HEK293 (cell line): ENCODE data around the gene RBMS1.

Experiments
- CTCF ChIA-PET: fragments of 350-600 bp; formaldehyde crosslinking; extraction: SDS; loops from one replicate; lab custom pipeline; 2021; ENCODE audit warnings: antibody characterized with exemption; lab: Yijun Ruan, JAX
- POLR2A ChIA-PET: fragments of 300-600 bp; formaldehyde crosslinking; extraction: SDS; loops from one replicate; lab custom pipeline; 2020; ENCODE audit warnings: antibody characterized with exemption, inconsistent platforms; lab: Yijun Ruan, JAX
- H3K27ac ChIP-seq: fragments of 200-500 bp; sonication (Bioruptor generic); 2 replicates; pipeline ENCODE4 v1.5.1; 2014; ENCODE audit warnings: low read depth, low read length, control low read depth, inconsistent platforms; ENCODE audit errors: extremely low read depth
- H3K36me3 ChIP-seq, 2 experiments: fragments of 200-500 bp in 1 of 2; sonication (Bioruptor generic) in 1 of 2; 1 replicate in 1 of 2; 2 replicates in 1 of 2; pipeline ENCODE4 v1.5.1; 2014 to 2017; ENCODE audit warnings: inconsistent platforms in 2 of 2, low read length in 2 of 2; ENCODE audit not compliant: control insufficient read depth in 2 of 2, insufficient read depth in 1 of 2
- H3K4me1 ChIP-seq: fragments of 200-500 bp; sonication (Bioruptor generic); 2 replicates; pipeline ENCODE4 v1.5.1; 2014; ENCODE audit warnings: mild to moderate bottlenecking, low read length, inconsistent platforms; ENCODE audit not compliant: control insufficient read depth, insufficient read depth
- H3K4me3 ChIP-seq: 2 replicates; pipeline ENCODE4 v1.5.1; 2011; ENCODE audit warnings: low read depth, mild to moderate bottlenecking, control low read depth, low read length, moderate library complexity
- H3K9me3 ChIP-seq: fragments of 200-500 bp; sonication (Bioruptor generic); 2 replicates; pipeline ENCODE4 v1.5.1; 2014; ENCODE audit warnings: low read depth, low read length, inconsistent platforms; ENCODE audit not compliant: control insufficient read depth, insufficient read depth
- BCL11A ChIP-seq: fragments of 450-650 bp; formaldehyde crosslinking; IDR thresholded peaks from 2 replicates; pipeline ENCODE4 v1.5.1; 2016; ENCODE audit warnings: low read depth, missing biosample characterization, missing genetic modification characterization
- CTCF ChIP-seq: fragments of 450-650 bp; formaldehyde crosslinking; IDR thresholded peaks from 2 replicates; pipeline ENCODE4 v1.5.1; 2016; ENCODE audit warnings: missing biosample characterization, missing genetic modification characterization
- GFI1B ChIP-seq: fragments of 450-650 bp; formaldehyde crosslinking; IDR thresholded peaks from 2 replicates; pipeline ENCODE4 v1.5.1; 2016; ENCODE audit warnings: missing biosample characterization, missing genetic modification characterization
- MYNN ChIP-seq: fragments of 450-650 bp; formaldehyde crosslinking; IDR thresholded peaks from 2 replicates; pipeline ENCODE4 v1.5.1; 2016; ENCODE audit warnings: missing biosample characterization, missing genetic modification characterization, borderline replicate concordance
- REPIN1 ChIP-seq: fragments of 450-650 bp; formaldehyde crosslinking; IDR thresholded peaks from 2 replicates; pipeline ENCODE4 v1.5.1; 2017; ENCODE audit warnings: missing biosample characterization, missing genetic modification characterization, low read depth
- SETDB1 ChIP-seq: IDR thresholded peaks from one replicate; pipeline ENCODE4 v1.6.1; 2017; ENCODE audit warnings: mild to moderate bottlenecking, low read length, moderate library complexity, mixed read lengths; ENCODE audit not compliant: insufficient read length
- SP7 ChIP-seq: fragments of 450-650 bp; formaldehyde crosslinking; IDR thresholded peaks from 2 replicates; pipeline ENCODE4 v1.5.1; 2016; ENCODE audit warnings: missing biosample characterization, missing genetic modification characterization
- TSHZ1 ChIP-seq: fragments of 450-650 bp; formaldehyde crosslinking; IDR thresholded peaks from 2 replicates; pipeline ENCODE4 v1.5.1; 2016; ENCODE audit warnings: missing biosample characterization, missing genetic modification characterization, borderline replicate concordance
- ZBTB1 ChIP-seq: fragments of 450-650 bp; formaldehyde crosslinking; IDR thresholded peaks from 2 replicates; pipeline ENCODE4 v1.5.1; 2016; ENCODE audit warnings: missing biosample characterization, missing genetic modification characterization
- ZNF121 ChIP-seq: fragments of 450-650 bp; formaldehyde crosslinking; IDR thresholded peaks from 2 replicates; pipeline ENCODE4 v1.5.1; 2016; ENCODE audit warnings: missing biosample characterization, missing genetic modification characterization
- ZNF133 ChIP-seq: fragments of 450-650 bp; formaldehyde crosslinking; IDR thresholded peaks from 2 replicates; pipeline ENCODE4 v1.5.1; 2016; ENCODE audit warnings: missing biosample characterization, missing genetic modification characterization
- ZNF138 ChIP-seq: fragments of 450-650 bp; formaldehyde crosslinking; IDR thresholded peaks from 2 replicates; pipeline ENCODE4 v1.5.1; 2016; ENCODE audit warnings: missing biosample characterization, missing genetic modification characterization, borderline replicate concordance
- ZNF202 ChIP-seq: fragments of 450-650 bp; formaldehyde crosslinking; IDR thresholded peaks from 2 replicates; pipeline ENCODE4 v1.5.1; 2016; ENCODE audit warnings: missing biosample characterization, missing genetic modification characterization, borderline replicate concordance
- ZNF23 ChIP-seq: fragments of 450-650 bp; formaldehyde crosslinking; IDR thresholded peaks from 2 replicates; pipeline ENCODE4 v1.5.1; 2016; ENCODE audit warnings: missing biosample characterization, missing genetic modification characterization, borderline replicate concordance
- ZNF335 ChIP-seq: fragments of 450-650 bp; formaldehyde crosslinking; conservative IDR thresholded peaks from 2 replicates; pipeline ENCODE4 v1.5.1; 2016; ENCODE audit warnings: missing biosample characterization, missing genetic modification characterization
- ZNF558 ChIP-seq: fragments of 450-650 bp; formaldehyde crosslinking; IDR thresholded peaks from 2 replicates; pipeline ENCODE4 v1.5.1; 2016; ENCODE audit warnings: missing biosample characterization, missing genetic modification characterization
- ZNF629 ChIP-seq: fragments of 450-650 bp; formaldehyde crosslinking; IDR thresholded peaks from 2 replicates; pipeline ENCODE4 v1.5.1; 2017; ENCODE audit warnings: missing biosample characterization, missing genetic modification characterization
- ZSCAN16 ChIP-seq: fragments of 450-650 bp; formaldehyde crosslinking; IDR thresholded peaks from 2 replicates; pipeline ENCODE4 v1.5.1; 2016; ENCODE audit warnings: missing biosample characterization, missing genetic modification characterization
- ZSCAN4 ChIP-seq: fragments of 450-650 bp; formaldehyde crosslinking; IDR thresholded peaks from 2 replicates; pipeline ENCODE4 v1.5.1; 2017; ENCODE audit warnings: missing biosample characterization, missing genetic modification characterization
- TF ChIP-seq, protein P1 (sequence below): fragments of 450-650 bp; formaldehyde crosslinking; IDR thresholded peaks from 2 replicates; pipeline ENCODE4 v1.5.1; 2017; ENCODE audit warnings: missing biosample characterization, missing genetic modification characterization
- TF ChIP-seq, protein P2 (sequence below): fragments of 450-650 bp; formaldehyde crosslinking; IDR thresholded peaks from 2 replicates; pipeline ENCODE4 v1.5.1; 2017; ENCODE audit warnings: missing biosample characterization, missing genetic modification characterization
- TF ChIP-seq, protein P3 (sequence below): fragments of 450-650 bp; IDR thresholded peaks from 2 replicates; pipeline ENCODE4 v1.5.1; 2018; ENCODE audit warnings: missing biosample characterization, missing genetic modification characterization

Gene RBMS1

DNA sequence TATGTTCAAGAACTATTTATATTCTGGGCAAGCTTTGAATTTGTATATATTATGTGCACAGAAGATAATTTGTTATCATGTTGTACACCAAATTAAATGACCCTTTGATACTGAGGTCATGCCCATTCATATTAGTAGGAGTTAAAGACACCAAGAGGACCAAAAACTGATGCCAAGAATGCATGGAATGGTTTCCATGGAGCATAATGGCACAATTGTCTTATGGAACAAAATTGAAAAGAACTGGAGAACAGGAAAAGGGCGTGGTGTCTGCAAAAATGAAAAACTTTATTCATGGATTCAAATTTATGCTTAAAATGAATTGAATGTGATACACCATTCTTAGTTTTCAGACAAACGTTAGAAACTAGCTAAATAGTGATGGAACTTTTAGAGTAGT is 24.1 kb upstream of the RBMS1 start:
- no peak overlapping the region for H3K27ac ChIP-seq
- no peaks in the 10 kb centered on the region for H3K9me3 ChIP-seq
- H3K4me1 ChIP-seq, result 0 out of 2 replicates have a peak, but pooled peaks cover 2% of the 10 kb centered on the region
- no peak overlapping the region for H3K4me3 ChIP-seq
- no peaks in the 10 kb centered on the region for H3K36me3 ChIP-seq
- ChIA-PET POLR2A (no interaction called here), CTCF (interaction anchor here (0.7 kb wide), 1 partner anchor 408 kb away, joined by 3 read pairs; no protein-coding TSS in a partner anchor)
- TF ChIP-seq ZNF558, result no peak

DNA sequence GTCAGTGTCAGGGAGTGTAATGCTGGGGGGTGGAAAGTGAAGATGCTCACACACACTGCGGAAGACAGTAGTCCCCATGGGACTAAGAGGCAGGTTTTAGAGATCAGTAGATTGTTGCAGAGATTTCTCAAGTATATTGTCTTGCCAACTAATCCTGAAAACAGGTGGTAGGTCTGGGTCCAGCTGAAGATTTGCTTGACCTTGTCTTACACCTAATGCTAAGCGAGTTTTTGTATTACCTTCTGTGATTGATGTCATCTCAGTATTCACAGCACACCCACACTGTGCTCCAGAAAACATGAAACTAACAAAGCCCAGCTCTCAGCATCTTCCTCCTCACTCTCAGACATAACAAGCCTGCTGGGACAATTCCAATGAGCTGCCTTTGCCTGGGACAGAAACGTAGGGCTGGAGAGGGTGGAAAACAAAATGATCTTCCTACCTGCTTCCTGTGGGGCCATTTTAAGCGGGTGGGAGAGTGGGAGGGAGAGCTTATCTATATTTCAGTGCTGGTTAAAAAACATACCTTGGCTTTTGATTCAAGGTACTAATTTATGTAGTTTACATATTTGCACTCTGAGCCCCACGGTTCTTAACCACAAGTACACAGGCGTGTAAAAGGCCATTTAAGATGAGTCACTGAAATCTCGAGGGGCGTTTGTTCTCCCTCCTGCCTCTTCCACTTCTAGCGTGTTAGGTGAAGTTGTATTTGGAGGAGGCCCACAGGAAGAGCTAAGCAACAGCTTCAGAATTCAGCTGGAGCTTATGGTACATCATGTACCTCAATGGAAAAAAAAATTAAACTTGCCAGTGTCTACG is 23.1 kb upstream of the RBMS1 start:
- ChIA-PET POLR2A (no interaction called here), CTCF (interaction anchor here (0.6 to 0.7 kb wide), 3 partner anchors 111 to 473 kb away, joined by 3 to 4 read pairs (median 3); no protein-coding TSS in a partner anchor)
- Histone ChIP-seq H3K27ac (no peak overlapping the region), H3K4me3 (no peak overlapping the region), H3K4me1 (0 out of 2 replicates have a peak, but pooled peaks cover 2% of the 10 kb centered on the region), H3K9me3 (no peaks in the 10 kb centered on the region), H3K36me3 (no peaks in the 10 kb centered on the region)
- peak; percentile 53 for TF ChIP-seq SP7 (tag by site-specific recombination)
- TF ChIP-seq ZNF121 (tag by site-specific recombination), result no peak
- no peak for TF ChIP-seq TSHZ1 (tag by site-specific recombination)
- TF ChIP-seq, protein P1, sequence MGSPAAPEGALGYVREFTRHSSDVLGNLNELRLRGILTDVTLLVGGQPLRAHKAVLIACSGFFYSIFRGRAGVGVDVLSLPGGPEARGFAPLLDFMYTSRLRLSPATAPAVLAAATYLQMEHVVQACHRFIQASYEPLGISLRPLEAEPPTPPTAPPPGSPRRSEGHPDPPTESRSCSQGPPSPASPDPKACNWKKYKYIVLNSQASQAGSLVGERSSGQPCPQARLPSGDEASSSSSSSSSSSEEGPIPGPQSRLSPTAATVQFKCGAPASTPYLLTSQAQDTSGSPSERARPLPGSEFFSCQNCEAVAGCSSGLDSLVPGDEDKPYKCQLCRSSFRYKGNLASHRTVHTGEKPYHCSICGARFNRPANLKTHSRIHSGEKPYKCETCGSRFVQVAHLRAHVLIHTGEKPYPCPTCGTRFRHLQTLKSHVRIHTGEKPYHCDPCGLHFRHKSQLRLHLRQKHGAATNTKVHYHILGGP (tag by site-specific recombination), result no peak
- TF ChIP-seq, protein P2, sequence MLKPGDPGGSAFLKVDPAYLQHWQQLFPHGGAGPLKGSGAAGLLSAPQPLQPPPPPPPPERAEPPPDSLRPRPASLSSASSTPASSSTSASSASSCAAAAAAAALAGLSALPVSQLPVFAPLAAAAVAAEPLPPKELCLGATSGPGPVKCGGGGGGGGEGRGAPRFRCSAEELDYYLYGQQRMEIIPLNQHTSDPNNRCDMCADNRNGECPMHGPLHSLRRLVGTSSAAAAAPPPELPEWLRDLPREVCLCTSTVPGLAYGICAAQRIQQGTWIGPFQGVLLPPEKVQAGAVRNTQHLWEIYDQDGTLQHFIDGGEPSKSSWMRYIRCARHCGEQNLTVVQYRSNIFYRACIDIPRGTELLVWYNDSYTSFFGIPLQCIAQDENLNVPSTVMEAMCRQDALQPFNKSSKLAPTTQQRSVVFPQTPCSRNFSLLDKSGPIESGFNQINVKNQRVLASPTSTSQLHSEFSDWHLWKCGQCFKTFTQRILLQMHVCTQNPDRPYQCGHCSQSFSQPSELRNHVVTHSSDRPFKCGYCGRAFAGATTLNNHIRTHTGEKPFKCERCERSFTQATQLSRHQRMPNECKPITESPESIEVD (tag by site-specific recombination), result no peak
- no peak for TF ChIP-seq ZSCAN16
- TF ChIP-seq ZNF138 (tag by site-specific recombination), result no peak
- no peak for TF ChIP-seq MYNN (tag by site-specific recombination)
- TF ChIP-seq ZNF335 (tag by site-specific recombination), result peak; percentile 45; the same call in 1 of the 2 replicates
- TF ChIP-seq ZNF202, result no peak
- no peak for TF ChIP-seq REPIN1
- no peak for TF ChIP-seq GFI1B (tag by site-specific recombination)
- no peak for TF ChIP-seq ZNF133 (tag by site-specific recombination)
- no peak for TF ChIP-seq ZBTB1
- no peak for TF ChIP-seq ZNF629 (tag by site-specific recombination)
- TF ChIP-seq BCL11A, result no peak
- no peak for TF ChIP-seq CTCF (tag by site-specific recombination)
- no peak for TF ChIP-seq ZSCAN4 (tag by site-specific recombination)
- no peak for TF ChIP-seq ZNF23 (tag by site-specific recombination)
- no peak for TF ChIP-seq SETDB1
- TF ChIP-seq, protein P3, sequence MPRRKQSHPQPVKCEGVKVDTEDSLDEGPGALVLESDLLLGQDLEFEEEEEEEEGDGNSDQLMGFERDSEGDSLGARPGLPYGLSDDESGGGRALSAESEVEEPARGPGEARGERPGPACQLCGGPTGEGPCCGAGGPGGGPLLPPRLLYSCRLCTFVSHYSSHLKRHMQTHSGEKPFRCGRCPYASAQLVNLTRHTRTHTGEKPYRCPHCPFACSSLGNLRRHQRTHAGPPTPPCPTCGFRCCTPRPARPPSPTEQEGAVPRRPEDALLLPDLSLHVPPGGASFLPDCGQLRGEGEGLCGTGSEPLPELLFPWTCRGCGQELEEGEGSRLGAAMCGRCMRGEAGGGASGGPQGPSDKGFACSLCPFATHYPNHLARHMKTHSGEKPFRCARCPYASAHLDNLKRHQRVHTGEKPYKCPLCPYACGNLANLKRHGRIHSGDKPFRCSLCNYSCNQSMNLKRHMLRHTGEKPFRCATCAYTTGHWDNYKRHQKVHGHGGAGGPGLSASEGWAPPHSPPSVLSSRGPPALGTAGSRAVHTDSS (tag by site-specific recombination), result no peak
